ENCODE results near the gene OGFOD3.
"Not testable (repeated sequence)": the region's sequence is repeated elsewhere in the genome, so short reads cannot be mapped to it uniquely, and the experiment has no call there.

Gene OGFOD3

GRCh38 chr17:82381703-82382009, 36.7 kb downstream of the OGFOD3 start:
- TF ChIP-seq MAX (IDR thresholded peaks at IDR 0.05; ENCODE audit: low read depth, low read length): peak; percentile 37; the same call in 1 of the 2 replicates
- DNase-seq (ENCODE audit: low read depth); H3K4me3 ChIP-seq (ENCODE audit: low read depth, low read length): not testable (repeated sequence)

GRCh38 chr17:82380860-82381702, 37.3 kb downstream of the OGFOD3 start:
- DNase-seq (ENCODE audit: low read depth): no peak
- TF ChIP-seq CTCF (IDR thresholded peaks at IDR 0.05; ENCODE audit: low read depth, low read length) (no peak), POLR2A (IDR thresholded peaks at IDR 0.05; ENCODE audit: extremely low read depth, insufficient read length) (no peak), MYC (IDR thresholded peaks at IDR 0.05; ENCODE audit: low read depth, low read length) (no peak), MAX (IDR thresholded peaks at IDR 0.05; ENCODE audit: low read depth, low read length) (no peak; the same call in 1 of the 2 replicates)
- no peak overlapping the region for H3K4me3 ChIP-seq (ENCODE audit: low read depth, low read length)

- no peak for DNase-seq (ENCODE audit: low read depth)
- H3K4me3 ChIP-seq (ENCODE audit: low read depth, low read length): no peak overlapping the region
- TF ChIP-seq MYC (IDR thresholded peaks at IDR 0.05; ENCODE audit: low read depth, low read length): no peak
These were observed 39.7 kb downstream of the OGFOD3 start for GRCh38 chr17:82378741-82379021.

GRCh38 chr17:82377924-82378740, 40.3 kb downstream of the OGFOD3 start:
- H3K4me3 ChIP-seq (ENCODE audit: low read depth, low read length): no peak overlapping the region
- no peak for DNase-seq (ENCODE audit: low read depth)
- TF ChIP-seq MYC (IDR thresholded peaks at IDR 0.05; ENCODE audit: low read depth, low read length): no peak
- TF ChIP-seq CTCF (IDR thresholded peaks at IDR 0.05; ENCODE audit: low read depth, low read length): no peak
- TF ChIP-seq MAX (IDR thresholded peaks at IDR 0.05; ENCODE audit: low read depth, low read length): no peak
- no peak for TF ChIP-seq POLR2A (IDR thresholded peaks at IDR 0.05; ENCODE audit: extremely low read depth, insufficient read length)

- DNase-seq (ENCODE audit: low read depth); H3K4me3 ChIP-seq (ENCODE audit: low read depth, low read length): not testable (repeated sequence)
These were observed 41.1 kb downstream of the OGFOD3 start for GRCh38 chr17:82377294-82377693.

GRCh38 chr17:82376042-82376730, 42.2 kb downstream of the OGFOD3 start:
- TF ChIP-seq CTCF (IDR thresholded peaks at IDR 0.05; ENCODE audit: low read depth, low read length) (no peak), POLR2A (IDR thresholded peaks at IDR 0.05; ENCODE audit: extremely low read depth, insufficient read length) (no peak), MYC (IDR thresholded peaks at IDR 0.05; ENCODE audit: low read depth, low read length) (no peak), MAX (IDR thresholded peaks at IDR 0.05; ENCODE audit: low read depth, low read length) (no peak)
- H3K4me3 ChIP-seq (ENCODE audit: low read depth, low read length): no peak overlapping the region
- DNase-seq (ENCODE audit: low read depth): peak; percentile 44

- no peak overlapping the region for H3K4me3 ChIP-seq (ENCODE audit: low read depth, low read length)
- DNase-seq (ENCODE audit: low read depth): no peak
These were observed 42.9 kb downstream of the OGFOD3 start for GRCh38 chr17:82375359-82376041.

More at GRCh38 chr17:82375359-82376041, 42.9 kb downstream of the OGFOD3 start:
- TF ChIP-seq POLR2A (IDR thresholded peaks at IDR 0.05; ENCODE audit: extremely low read depth, insufficient read length) (no peak), MAX (IDR thresholded peaks at IDR 0.05; ENCODE audit: low read depth, low read length) (no peak), MYC (IDR thresholded peaks at IDR 0.05; ENCODE audit: low read depth, low read length) (no peak), CTCF (IDR thresholded peaks at IDR 0.05; ENCODE audit: low read depth, low read length) (no peak)
